Lower leg skin (tissue), 3 donors: ENCODE data around the gene CALN1.

Experiments used
- CTCF ChIP-seq, 3 donors: fragments of 450-650 bp; IDR thresholded peaks; one replicate each; pipeline ENCODE4 v1.5.1; 2016; ENCODE audit warnings: antibody characterized with exemption in 3 of 3, mild to moderate bottlenecking in 3 of 3, moderate library complexity in 2 of 3
- POLR2A ChIP-seq, 2 donors: fragments of 450-650 bp; IDR thresholded peaks; one replicate each; pipeline ENCODE4 v1.6.1; 2016 to 2017; ENCODE audit warnings: antibody characterized with exemption in 2 of 2, mild to moderate bottlenecking in 1 of 2, moderate library complexity in 1 of 2

- TF ChIP-seq POLR2A (IDR thresholded peaks at IDR 0.05), result no peak
- TF ChIP-seq CTCF (IDR thresholded peaks at IDR 0.05), result no peak
Measured at GRCh38 chr7:72080341-72080766, 331.8 kb downstream of the CALN1 start.
